CD4-positive, alpha-beta T cell treated with Interleukin-17A for 1 hour (primary cell): ENCODE data around the gene TEX48.

Experiments used
- DNase-seq: peaks from one replicate; pipeline ENCODE4 v3.0.0-alpha.2; 2020

Gene TEX48

GRCh38 chr9:114664181-114664580 lies 17.8 kb downstream of the TEX48 start:
- DNase-seq: no peak

GRCh38 chr9:114662081-114662989 lies 19.7 kb downstream of the TEX48 start:
- peak; percentile 70 for DNase-seq

- DNase-seq: no peak
These were observed 24.3 kb downstream of the TEX48 start, which contains the start of gene TEX53 for GRCh38 chr9:114657705-114658104. Gene TEX53 (minus strand): TSS chr9:114657805. CDS start chr9:114657774, 31 bp downstream.

- DNase-seq: no peak
These were observed 25.7 kb downstream of the TEX48 start for GRCh38 chr9:114656301-114656700.

DNA sequence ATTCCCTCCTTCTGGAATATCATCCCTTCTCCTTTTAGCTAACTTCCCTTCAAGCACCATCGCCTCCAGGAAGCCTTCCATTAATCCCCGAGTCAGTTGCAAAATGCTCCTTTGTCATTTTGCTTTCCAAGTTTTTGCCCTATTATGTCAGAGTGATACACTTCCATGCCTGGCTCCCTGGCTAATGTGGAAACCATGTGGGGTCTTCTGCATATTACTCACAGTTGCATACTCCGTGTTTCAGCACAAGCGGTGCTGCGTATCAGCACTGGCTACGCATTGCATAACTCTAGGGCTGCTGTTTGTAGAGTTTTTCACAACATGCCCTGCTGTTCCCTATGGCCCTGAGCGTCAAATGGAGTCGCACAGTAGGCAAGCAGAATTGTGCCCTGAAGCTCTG lies 26.3 kb downstream of the TEX48 start:
- DNase-seq: no peak

DNA sequence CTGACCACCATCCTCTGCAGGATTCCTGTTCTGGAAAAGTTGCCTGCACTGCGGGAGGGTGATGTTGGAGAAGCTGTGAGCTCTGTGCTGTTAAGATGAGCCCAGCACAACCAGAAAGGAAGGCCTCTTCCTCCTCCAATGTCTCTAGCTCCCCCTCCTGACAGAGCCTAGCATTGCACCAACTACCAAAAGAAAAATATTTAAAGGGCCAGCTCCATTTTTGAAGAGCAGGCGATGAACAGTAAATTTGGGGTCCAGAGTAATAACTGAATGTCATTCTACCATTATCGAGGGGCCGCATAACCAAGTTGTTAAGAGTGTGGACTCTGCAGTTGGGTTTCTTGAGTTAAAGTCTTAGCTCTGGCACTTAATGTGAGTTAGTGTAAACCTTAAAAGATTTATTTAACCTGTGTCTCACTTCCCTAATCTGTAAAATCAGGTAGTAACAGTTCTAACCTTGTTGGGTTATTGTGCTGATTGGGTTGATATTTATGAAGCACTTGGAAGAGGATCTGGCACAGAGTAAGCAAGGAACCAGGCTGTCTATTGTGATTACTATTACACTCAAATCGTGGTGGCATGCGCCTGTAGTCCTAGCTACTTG lies 28.3 kb downstream of the TEX48 start:
- peak; percentile 88 for DNase-seq

DNA sequence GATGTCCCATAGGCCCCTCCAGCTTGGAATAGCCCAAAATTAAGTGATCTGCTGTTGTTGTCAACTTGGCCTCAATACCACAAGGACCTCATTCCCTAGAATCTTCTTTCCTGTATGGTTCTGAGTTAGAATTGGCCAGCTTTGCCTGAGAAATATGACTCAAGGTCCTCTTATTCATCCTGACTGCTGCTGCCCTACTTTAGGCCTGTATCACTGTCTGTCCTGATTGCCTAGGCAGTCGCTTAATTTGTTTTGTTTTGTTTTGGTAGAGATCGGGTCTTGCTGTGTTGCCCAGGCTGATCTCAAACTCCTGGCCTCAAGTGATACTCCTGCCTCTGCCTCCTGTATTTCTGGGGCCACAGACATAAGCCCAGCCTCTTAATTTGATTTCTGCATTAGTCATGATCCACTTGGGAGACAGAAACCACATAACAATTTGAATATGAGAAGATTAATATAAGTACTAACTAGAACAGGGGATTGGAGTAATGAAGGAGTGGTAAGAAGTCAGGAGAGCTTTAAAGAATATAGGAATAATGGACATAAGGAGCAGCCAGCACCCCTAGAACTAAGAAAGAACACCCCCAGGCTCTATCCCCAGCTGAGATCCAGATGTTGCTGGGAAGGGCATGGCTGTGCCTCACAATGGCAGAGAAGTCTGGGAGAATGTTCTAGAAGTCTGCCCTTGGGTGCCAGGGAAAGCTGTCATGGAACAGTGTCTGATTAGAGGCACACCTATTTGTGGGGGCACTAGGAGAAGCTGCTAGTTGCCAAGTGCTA lies 29.0 kb downstream of the TEX48 start:
- DNase-seq: no peak

DNA sequence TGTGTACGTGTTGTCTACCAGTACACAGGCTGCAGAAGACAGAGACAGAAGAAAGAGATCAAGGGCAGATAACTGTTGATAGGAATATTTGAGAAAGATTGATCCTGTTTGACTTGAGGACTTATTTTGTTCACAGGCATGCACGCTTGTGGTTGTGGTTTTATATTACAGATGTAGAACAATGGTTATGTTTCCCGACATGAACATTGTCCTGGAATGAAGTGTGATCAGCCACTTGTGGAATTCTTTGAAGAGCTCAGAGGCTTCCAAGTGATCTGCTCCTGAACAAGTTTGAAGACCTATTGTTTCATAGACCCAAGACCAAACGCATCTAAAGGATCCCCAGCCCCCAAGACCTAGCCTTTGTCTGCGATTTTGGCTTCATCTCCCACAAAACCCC lies 38.1 kb downstream of the TEX48 start:
- DNase-seq: no peak

GRCh38 chr9:114643001-114643400 lies 39.0 kb downstream of the TEX48 start:
- no peak for DNase-seq

- no peak for DNase-seq
These were observed 40.0 kb downstream of the TEX48 start for GRCh38 chr9:114641967-114642366.

GRCh38 chr9:114638404-114638803 lies 43.6 kb downstream of the TEX48 start:
- no peak for DNase-seq

DNA sequence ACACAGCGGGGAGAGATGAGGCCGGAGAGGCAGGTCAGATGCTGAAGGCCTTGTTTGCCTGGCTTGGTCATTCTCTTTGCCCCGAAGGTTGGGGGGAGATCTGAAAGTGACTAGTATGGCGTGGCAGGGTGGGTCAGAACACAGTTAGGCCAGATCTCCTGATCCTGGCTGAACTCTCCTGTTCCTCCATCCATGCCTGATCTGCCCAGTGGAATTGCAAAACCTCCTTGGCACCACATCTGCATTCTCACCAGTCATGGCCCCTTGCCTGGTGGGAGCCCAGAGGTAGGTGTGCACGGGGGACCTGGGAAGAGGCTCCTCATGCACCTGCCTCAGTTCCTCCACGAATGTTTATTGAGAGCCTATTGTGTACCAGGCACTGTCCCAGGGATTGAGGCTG lies 47.6 kb downstream of the TEX48 start:
- DNase-seq: no peak

DNA sequence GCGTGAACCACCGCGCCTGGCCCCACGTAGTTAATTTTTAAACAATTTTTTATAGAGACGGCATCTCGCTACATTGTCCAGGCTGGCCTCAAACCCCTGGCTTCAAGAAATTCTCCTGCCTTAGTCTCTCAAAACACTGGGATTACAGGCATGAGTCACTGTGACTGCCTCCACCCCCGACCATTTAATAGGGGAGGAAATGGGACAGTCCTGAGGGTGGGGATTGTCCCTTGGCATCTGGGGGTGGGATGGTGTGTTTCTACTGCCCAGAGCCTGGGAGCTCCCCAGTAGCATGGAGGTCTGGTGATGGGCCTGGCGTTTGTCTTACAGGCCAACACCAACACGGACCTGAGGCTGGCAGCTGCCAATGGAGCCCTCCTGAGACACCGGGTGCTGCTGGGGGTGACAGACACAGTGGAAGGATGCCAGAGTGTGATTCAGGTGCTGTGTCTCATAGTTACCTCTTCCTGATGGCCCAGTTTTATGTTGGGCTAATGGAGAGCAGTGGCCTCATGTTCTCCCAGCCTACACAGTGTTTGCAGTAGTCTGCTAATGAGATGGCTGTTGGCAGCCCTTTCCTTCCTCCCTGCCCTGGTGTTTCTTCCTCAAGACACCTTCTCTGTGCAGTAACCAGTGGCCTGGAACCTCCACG lies 48.4 kb downstream of the TEX48 start:
- DNase-seq: no peak

- DNase-seq: no peak
These were observed 50.8 kb downstream of the TEX48 start for GRCh38 chr9:114631166-114631565.

GRCh38 chr9:114629563-114630090 lies 52.4 kb downstream of the TEX48 start:
- DNase-seq: no peak

DNA sequence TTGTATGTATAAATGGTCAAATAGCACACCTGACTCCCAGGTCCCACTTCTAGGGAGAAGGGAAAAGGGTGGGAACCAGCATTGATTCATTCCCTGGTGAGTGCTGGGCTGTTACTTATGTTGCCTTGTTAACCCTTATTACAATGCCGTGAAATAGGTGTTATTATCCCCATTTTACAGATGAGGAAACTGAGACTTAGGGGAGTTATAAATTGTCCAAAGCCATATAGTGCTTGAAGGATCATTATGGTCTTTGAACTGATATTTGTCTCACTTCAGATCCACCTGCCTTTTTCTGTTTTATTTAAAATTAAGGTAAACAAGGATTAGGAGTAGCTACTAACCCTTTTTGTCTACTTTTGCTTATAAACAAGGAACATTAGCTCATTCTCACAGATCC lies 54.4 kb downstream of the TEX48 start:
- DNase-seq: no peak

- no peak for DNase-seq
These were observed 55.5 kb downstream of the TEX48 start for GRCh38 chr9:114626415-114627020.

DNA sequence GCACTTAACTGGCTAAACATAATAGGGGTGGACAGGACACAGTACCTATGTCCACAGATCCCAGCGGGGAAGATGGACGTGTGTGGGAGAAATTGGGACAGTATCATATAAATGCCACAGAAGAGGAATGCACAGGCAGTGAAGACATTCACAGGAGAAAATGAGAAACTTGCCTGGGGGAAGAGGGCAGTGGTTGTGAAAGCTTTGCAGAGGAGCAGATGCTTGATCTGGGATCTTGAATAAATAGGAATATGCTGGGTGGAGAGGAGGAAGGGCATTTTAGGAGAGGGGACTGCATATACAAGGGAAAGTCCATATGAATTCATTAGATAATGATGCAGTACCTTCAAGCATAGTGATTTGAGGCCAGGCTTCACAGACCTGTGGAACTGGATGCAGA lies 57.3 kb downstream of the TEX48 start:
- DNase-seq: no peak

GRCh38 chr9:114621975-114622609 lies 59.9 kb downstream of the TEX48 start:
- no peak for DNase-seq

- DNase-seq: no peak
These were observed 60.4 kb downstream of the TEX48 start for GRCh38 chr9:114621561-114621960.

DNA sequence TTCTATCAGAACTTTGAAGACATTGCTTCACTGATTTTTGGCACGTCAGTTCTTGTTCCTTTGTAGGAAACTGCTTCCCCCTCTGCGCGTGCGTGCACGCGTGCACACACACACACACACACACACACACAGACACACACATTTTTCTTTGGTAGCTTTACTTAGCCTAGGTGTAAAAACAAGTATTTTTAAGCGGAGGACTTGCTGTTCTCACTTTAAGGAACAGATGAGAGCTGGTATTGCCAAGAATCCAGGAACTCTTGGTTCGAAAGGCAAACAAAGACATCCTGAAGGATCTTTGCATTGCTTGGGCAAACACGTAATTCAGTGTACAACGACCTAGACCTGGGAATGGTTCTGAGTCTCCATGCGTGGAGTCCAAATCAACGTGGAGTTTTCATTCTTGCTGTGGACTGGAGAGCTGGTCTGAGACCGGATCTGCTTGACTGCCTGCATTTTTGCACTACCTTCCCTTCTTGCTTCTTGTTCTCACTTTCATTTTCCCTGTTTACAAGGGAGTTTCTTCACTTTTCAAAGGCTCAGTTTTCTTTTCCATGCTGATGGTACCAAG lies 62.7 kb downstream of the TEX48 start:
- DNase-seq: peak; percentile 23
